ENCODE data around the gene ZBTB4.

- no peak for TF ChIP-seq CTCF (IDR thresholded peaks at IDR 0.05; ENCODE audit: low read length)
- TF ChIP-seq EZH2 (IDR thresholded peaks at IDR 0.05; ENCODE audit: borderline replicate concordance, low read length), result no peak
These were observed 68.6 kb downstream of the ZBTB4 start for GRCh38 chr17:7410634-7411426.
